ENCODE measurements around the gene UNC13A. TPM values are rescaled to one million over a fixed set of nuclear protein-coding genes. Genes with fewer than 3 reads are reported as not detected.
"Not testable (repeated sequence)": the region's sequence is repeated elsewhere in the genome, so short reads cannot be mapped to it uniquely, and the experiment has no call there.

Gene UNC13A
- total RNA-seq, 1 experiment from 2014 or later = 0.21 TPM

GRCh38 chr19:17572638-17573037 lies 115.5 kb downstream of the UNC13A start:
- no peak for DNase-seq (ENCODE audit: unreplicated experiment)
- no peak for TF ChIP-seq CTCF (IDR thresholded peaks at IDR 0.05; ENCODE audit: unreplicated experiment)
- POLR2A ChIA-PET = no interaction called here
- Mint-ChIP-seq H3K27me3 (ENCODE audit: insufficient read depth, unreplicated experiment) (no peaks in the 10 kb centered on the region), H3K4me1 (ENCODE audit: insufficient read depth, unreplicated experiment) (no peaks in the 10 kb centered on the region), H3K36me3 (ENCODE audit: insufficient read depth, unreplicated experiment) (peaks cover 76% of the 10 kb centered on the region), H3K4me3 (ENCODE audit: unreplicated experiment) (no peak overlapping the region), H3K27ac (ENCODE audit: low read depth, unreplicated experiment) (no peak overlapping the region), H3K9me3 (ENCODE audit: unreplicated experiment) (no peaks in the 10 kb centered on the region)
- intact Hi-C loops (cut with micrococcal nuclease) = loop anchor here (10.0 kb wide), 1 partner anchor 192 kb away; no protein-coding TSS in a partner anchor
- BruUV-seq (replicated peaks) = no TSS peak
- CTCF ChIA-PET = interaction anchor here (0.5 to 2.8 kb wide), 10 partner anchors 9 to 279 kb away, joined by 3 to 18 read pairs (median 5); no protein-coding TSS in a partner anchor

DNA sequence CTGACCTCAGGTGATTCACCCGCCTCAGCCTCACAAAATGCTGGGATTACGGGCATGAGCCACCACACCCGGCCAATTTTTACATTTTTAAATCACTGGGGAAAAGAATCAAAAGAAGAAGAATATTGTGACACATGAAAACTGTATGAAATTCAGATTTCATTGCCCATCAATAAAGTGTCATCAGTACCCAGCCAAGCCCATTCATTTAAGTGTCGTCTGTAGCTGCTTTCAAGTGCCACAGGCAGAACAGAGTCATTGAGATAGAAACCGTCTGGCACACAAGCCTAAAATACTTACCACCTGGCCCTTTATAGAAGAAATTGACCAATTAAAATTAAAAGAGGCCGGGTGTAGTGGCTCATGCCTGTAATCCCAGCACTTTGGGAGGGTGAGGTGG lies 117.4 kb downstream of the UNC13A start:
- POLR2A ChIA-PET = interaction anchor here (0.8 kb wide), 1 partner anchor 59 kb away, joined by 4 read pairs; the partner anchor contains the start of gene PGLS
- DNase-seq (ENCODE audit: unreplicated experiment) = no peak
- no TSS peak for BruUV-seq (replicated peaks)
- Mint-ChIP-seq H3K36me3 (ENCODE audit: insufficient read depth, unreplicated experiment) (peaks cover 85% of the 10 kb centered on the region), H3K27me3 (ENCODE audit: insufficient read depth, unreplicated experiment) (no peaks in the 10 kb centered on the region), H3K27ac (ENCODE audit: low read depth, unreplicated experiment) (no peak overlapping the region), H3K9me3 (ENCODE audit: unreplicated experiment) (no peaks in the 10 kb centered on the region), H3K4me3 (ENCODE audit: unreplicated experiment) (no peak overlapping the region), H3K4me1 (ENCODE audit: insufficient read depth, unreplicated experiment) (no peaks in the 10 kb centered on the region)
- CTCF ChIA-PET = interaction anchor here (0.6 to 1.1 kb wide), 4 partner anchors 9 to 950 kb away, joined by 3 read pairs; no protein-coding TSS in a partner anchor
- intact Hi-C loops (cut with micrococcal nuclease) = loop anchor here (10.0 kb wide), 1 partner anchor 194 kb away; no protein-coding TSS in a partner anchor
- no peak for TF ChIP-seq CTCF (IDR thresholded peaks at IDR 0.05; ENCODE audit: unreplicated experiment)

DNA sequence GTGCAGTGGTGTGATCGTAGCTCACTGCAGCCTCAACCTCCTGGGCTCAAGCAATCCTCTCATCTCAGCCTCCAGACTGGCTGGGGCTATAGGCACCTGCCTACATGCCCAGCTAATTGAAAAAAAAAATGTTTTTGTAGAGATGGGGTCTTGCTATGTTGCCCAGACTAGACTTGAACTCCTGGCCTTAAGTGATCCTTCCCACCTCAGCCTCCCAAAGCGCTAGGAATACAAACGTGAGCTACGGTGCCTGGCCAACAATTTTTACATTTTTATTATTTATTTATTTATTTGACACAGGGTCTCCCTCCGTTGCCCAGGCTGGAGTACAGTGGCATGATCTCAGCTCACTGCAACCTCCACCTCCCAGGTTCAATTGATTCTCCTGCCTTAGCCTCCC lies 117.9 kb downstream of the UNC13A start:
- intact Hi-C loops (cut with micrococcal nuclease) = loop anchor here (10.0 kb wide), 1 partner anchor 195 kb away; no protein-coding TSS in a partner anchor
- not testable (repeated sequence) for H3K4me3 Mint-ChIP-seq (ENCODE audit: unreplicated experiment); DNase-seq (ENCODE audit: unreplicated experiment); BruUV-seq (replicated peaks); H3K4me1 Mint-ChIP-seq (ENCODE audit: insufficient read depth, unreplicated experiment); H3K27me3 Mint-ChIP-seq (ENCODE audit: insufficient read depth, unreplicated experiment); H3K27ac Mint-ChIP-seq (ENCODE audit: low read depth, unreplicated experiment); H3K9me3 Mint-ChIP-seq (ENCODE audit: unreplicated experiment)
- POLR2A ChIA-PET = interaction anchor here (0.8 kb wide), 1 partner anchor 59 kb away, joined by 4 read pairs; the partner anchor contains the start of gene PGLS
- CTCF ChIA-PET = interaction anchor here (0.6 to 1.1 kb wide), 4 partner anchors 10 to 206 kb away, joined by 3 read pairs; no protein-coding TSS in a partner anchor
- H3K36me3 Mint-ChIP-seq (ENCODE audit: insufficient read depth, unreplicated experiment) = peaks cover 89% of the 10 kb centered on the region

- no peak overlapping the region for H3K27ac Mint-ChIP-seq (ENCODE audit: low read depth, unreplicated experiment)
- no peaks in the 10 kb centered on the region for H3K9me3 Mint-ChIP-seq (ENCODE audit: unreplicated experiment)
- no peak for DNase-seq (ENCODE audit: unreplicated experiment)
- no TSS peak for BruUV-seq (replicated peaks)
- H3K36me3 Mint-ChIP-seq (ENCODE audit: insufficient read depth, unreplicated experiment) = peaks cover 91% of the 10 kb centered on the region
- ChIA-PET POLR2A (no interaction called here), CTCF (interaction anchor here (0.6 to 0.7 kb wide), 2 partner anchors 9 to 298 kb away, joined by 3 read pairs; no protein-coding TSS in a partner anchor)
- no peak overlapping the region for H3K4me3 Mint-ChIP-seq (ENCODE audit: unreplicated experiment)
- H3K4me1 Mint-ChIP-seq (ENCODE audit: insufficient read depth, unreplicated experiment) = no peaks in the 10 kb centered on the region
- intact Hi-C loops (cut with micrococcal nuclease) = no loop called here
- H3K27me3 Mint-ChIP-seq (ENCODE audit: insufficient read depth, unreplicated experiment) = no peaks in the 10 kb centered on the region
- TF ChIP-seq CTCF (IDR thresholded peaks at IDR 0.05; ENCODE audit: unreplicated experiment) = no peak
Measured at GRCh38 chr19:17567940-17568339, 120.2 kb downstream of the UNC13A start.
